HG02588 (cell line): ENCODE measurements around the gene ZNF844.
"Not testable (repeated sequence)": the region's sequence is repeated elsewhere in the genome, so short reads cannot be mapped to it uniquely, and the experiment has no call there.

ENCODE experiments used
- ATAC-seq: cut with Tn5 transposase; IDR thresholded peaks from one replicate; pipeline ENCODE4 v1.9.1; 2021; ENCODE audit warnings: mild to moderate bottlenecking, moderate library complexity; ENCODE audit not compliant: unreplicated experiment

The ZNF844 gene

DNA sequence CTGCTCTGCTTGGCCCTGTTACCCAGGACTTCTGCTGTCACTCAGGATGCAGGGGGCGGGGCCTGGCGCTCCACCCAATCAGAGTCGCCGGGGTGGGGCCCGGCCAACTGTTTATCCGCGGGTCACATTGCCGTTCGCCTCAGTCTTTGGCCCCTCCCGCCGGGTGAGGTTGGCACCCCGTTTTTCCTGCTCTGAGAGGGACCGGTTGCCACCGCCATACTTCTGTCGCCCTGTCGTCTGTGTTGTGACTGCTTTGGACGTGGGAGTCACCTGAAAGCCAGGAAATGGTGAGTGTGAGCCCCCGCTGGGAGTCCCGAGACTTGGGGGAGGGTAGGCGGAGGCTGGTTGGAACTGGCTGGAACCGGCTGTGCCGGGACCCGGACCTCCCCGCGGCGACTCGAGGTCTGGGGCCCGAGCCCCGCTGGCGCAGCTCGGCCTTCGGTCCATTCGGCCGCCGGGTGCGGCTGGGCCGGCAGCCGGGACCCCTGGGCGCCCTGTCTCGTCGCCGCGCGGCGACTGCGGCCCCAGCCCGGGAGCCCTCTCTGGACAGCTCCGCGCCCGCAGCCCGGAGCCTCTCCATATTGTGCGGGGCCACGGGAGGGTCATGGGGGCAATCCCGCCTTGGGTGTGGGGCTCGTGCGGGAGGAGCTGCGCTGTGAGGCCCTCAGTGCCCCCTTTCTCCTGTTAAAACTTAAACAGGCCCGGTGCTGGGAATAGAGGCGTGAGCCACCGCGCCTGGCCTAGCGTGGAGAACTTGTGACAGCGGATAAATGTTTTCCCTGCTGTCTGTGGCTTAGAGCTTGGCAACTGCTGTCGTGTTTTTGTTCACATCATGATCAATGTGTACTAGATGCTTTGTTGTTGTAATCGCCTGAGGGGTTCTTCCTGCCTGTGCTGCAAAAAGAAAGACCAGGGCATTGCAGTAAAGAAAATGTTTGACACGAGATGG, at the start of gene ZNF844:
TSS of gene ZNF844 (plus strand) at position 142 of the 949 bp plus-strand sequence. CDS start at position 285, 143 bp downstream.
- ATAC-seq = peak; percentile 78

DNA sequence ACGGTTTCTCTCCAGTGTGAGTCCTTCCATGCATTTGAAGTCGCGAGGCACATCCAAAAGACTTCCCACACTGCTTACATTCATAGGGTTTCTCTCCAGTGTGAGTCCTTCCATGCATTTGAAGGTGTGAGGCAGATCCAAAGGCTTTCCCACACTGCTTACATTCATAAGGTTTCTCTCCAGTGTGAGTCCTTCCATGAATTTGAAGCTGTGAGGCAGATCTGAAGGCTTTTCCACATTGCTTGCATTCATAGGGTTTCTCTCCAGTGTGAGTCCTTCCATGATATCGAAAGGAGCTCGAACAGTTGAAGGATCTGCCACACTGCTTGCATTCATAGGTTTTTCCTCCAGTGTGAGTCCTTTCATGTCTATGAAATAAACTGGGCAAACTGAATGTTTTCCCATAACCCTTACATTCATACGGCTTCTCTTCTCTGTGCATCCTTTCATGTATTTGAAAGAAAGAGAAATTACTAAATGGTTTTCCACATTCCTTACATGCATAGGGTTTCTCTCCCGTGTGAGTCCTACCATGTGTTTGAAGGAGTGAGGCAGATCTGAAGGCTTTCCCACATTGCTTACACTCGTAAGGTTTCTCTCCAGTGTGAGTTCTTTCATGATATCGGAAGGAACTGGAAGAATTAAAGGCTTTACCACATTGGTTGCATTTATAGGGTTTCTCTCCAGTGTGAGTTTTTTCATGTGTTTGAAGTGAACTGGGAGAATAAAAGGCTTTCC, 49.3 kb upstream of the ZNF844 start:
- ATAC-seq = no peak

DNA sequence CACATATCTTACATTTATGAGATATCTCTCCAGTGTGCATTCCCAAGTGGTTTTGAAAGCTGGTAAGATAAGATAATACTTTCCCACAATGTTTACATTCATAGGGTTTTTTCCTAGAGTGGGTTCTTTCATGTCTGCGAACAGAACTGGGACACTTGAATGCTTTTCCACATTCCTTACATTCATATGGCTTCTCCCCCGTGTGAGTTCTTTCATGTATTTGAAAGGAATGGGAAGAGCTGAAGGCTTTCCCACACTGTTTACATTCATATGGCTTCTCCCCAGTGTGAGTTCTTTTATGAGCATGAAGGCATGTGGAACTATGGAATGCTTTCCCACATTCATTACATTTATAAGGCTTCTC, 48.8 kb upstream of the ZNF844 start:
- no peak for ATAC-seq

DNA sequence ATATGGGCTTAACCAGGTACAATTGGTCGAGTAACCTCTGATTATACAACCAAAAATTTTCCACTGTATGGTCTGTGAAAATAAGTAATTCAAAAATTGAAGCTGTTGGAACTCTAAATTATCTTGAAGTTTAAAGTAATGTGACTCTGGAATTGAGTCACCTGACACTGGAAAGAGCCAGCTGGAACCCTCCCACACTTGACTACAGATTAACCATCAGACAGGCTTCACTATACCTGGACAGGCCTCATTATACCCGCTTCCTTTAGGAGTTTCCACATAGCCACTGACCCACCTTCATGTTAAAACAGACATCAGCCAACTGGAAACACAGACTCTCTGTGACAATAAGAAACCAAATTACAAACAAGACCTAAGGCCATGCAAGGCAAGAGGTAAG, 30.3 kb upstream of the ZNF844 start:
- ATAC-seq = no peak

DNA sequence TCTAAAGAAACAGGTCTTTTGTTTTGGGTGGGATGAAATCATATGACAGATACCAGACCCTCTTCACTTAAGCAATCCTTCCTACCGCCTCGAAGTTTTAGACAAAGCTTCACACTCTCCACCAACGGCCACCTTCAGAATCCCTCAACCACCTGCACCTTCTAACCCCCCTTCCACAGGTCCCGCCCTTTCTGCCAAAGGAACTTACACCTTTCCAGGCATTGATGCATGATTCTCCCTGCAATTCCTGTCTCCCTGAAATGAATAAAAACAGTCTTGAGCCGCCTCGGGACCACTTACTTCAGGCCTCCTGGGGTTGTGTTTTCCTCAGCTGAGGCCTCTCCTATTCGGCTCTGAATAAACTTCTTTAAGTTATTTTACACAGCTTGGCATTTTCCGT, 29.9 kb upstream of the ZNF844 start:
- no peak for ATAC-seq

DNA sequence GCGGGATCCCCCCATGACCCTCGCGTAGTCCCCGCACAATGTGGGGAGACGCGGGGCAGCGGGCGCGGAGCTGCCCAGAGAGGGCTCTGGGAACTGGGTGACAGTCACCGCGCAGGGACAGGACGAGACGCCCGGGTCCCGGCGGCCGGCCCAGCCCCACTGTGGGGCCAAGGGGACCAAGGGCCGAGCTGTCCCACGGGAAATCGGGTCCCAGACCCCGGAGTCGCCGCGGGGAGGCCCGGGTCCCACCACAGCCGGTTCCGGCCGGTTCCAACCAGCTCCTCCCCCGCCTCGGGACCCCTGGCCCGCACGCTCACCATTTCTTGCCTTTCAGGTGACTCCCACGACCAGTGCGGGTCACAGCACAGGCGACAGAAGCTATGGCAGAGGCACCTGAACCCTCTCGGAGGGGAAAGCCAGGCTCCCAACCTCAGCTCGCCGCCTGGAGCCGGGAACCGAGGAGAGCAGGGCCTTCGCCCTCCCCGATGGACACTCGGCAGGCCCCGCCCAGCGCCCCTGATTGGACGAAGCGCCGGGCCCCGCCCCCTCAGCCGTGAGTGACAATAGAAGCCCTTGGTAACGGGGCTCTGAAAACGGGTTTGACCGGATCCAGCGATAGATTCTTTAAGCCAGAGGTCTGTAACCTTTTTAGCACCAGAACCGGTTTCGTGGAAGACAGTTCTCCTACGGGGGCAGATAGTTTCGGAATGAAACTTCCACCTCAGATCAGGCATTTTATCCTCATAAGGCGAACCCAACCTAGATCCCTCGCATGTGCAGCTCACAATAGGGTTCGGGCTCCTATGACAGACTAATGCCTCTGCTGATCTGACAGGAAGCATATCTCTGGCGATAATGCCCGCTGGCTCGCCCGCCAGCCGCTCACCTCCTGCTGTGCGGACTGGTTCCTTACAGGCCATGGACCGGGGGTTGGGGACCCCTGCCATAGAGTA, 29.0 kb upstream of the ZNF844 start, which contains the start of gene ZNF433:
TSS of gene ZNF433 (minus strand) at position 460 of the 953 bp plus-strand sequence. CDS start at position 320, 140 bp downstream.
- peak; percentile 86 for ATAC-seq

DNA sequence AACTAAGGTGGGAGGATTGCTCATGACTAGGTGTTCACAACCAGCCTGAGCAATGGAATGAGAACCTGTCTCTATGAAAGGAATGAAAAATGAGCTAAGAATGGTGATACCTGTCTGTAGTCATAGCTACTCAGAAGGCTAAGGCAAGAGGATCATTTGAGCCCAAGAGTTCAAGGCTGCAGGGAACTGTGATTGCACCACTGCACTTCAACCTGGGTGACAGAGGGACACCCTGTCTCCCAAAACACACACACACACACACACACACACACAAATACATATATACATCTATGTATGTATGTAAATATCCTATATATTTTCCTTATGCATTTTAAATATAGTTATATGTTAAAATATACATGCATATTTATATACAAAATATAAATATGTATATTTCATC, 21.6 kb upstream of the ZNF844 start:
- no peak for ATAC-seq

DNA sequence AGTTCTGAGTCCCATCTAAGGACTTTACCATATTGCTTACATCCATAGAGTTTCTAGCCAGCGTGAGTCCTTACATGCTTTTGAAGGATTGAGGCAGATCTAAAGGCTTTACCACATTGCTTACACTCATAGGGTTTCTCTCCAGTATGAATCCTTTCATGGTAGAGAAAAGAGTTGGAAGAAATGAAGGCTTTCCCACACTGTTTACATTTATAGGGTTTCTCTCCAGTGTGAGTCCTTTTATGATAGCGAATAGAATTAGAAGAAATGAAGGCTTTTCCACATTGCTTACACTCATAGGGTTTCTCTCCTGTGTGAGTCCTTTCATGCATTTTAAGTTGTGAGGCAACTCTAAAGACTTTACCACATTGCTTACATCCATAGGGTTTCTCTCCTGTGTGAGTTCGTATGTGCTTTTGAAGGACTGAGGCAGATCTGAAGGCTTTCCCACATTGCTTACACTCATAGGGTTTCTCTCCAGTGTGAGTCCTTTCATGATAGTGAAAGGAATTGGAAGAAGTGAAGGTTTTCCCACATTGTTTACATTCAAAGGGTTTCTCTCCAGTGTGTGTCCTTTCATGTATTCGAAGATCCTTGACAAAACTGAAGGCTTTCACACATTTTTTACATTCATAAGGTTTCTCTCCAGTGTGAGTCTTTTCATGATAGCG, 20.6 kb upstream of the ZNF844 start:
- no peak for ATAC-seq

DNA sequence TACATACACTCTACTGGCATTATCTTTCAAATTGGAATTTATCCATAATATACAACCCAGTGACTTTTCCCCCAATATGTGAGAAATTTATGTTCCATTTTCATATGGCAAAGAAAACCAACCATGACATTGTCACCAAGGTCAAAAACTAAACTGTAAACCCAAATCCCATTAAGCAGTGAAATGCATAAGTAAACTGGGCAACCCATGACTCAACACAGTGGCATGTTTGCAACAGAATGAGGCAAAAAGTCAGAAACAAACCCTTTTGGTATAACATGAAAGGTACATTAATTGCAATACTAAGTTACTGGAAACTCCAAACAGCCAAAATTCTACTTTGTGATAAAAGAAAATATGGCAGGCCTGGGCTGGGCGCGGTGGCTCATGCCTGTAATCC, 16.7 kb upstream of the ZNF844 start:
- no peak for ATAC-seq

DNA sequence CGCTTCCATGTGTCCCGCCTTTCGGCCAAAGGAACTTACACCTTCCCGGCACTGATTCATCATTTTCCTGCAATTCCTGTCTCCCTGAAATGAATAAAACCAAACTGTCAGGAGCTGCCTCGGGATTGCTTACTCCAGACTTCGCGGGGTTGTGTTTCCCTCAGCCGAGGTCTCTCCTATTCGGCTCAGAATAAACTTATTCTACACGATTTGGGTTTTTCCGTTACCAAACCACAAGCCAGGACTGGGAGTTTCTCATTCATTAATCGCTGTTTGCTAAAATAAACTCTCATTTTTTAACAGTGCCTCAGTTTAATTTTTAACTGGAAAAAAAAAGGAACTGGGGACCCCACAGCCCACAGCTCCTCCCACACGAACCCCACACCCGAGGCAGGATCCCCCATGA, 12.4 kb upstream of the ZNF844 start:
- ATAC-seq = no peak

DNA sequence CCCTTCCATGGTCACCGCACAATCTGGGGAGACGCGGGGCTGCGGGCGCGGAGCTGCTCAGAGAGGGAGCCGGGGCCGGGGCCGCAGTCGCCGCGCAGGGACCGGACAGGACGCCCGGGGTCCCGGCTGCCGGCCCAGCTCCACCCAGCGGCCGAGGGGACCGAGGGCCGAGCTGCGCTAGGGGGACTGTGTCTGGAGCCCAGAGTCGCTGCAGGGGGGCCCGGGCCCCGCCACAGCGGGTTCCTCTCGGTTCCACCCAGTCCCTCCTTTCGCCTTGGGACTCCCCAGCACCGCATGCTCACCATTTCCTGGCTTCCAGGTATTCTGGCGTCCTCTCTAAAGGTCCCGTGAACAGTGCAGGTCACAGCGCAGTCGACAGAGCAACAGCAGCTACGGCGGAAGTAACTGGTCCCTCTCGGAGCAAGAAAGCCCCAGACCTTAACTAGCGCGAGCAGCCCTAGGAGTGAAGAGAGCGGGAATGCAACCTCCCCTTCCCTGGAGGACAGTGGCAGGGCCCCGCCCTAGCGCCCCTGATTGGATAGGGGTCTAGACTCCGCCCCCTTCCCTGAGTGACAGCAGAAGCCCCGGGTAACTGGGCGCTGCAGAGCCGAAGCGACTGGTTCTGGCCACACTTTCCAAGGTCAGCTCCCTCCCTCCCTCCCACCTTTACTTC, 11.9 kb upstream of the ZNF844 start, which contains the start of gene ZNF878:
TSS of gene ZNF878 (minus strand) at position 465 of the 673 bp plus-strand sequence. CDS start at position 305, 160 bp downstream.
- ATAC-seq = peak; percentile 81

DNA sequence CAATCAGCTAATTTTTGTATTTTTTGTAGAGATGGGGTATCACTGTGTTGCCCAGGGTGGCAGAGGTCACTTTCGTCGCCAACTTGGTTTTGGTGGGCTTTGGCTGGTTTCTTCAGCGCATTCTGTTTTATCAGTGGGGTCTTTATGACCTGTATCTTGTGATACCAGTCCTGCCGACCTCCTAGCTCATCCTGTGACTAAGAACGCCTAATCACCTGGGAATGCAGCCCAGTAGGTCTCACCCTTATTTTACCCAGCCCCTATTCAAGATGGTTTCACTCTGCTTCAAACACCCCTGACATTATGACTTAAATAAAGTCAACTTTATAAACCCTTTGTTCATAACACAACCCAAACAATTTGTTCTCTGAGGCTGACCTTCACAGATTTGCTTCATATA, 8.7 kb upstream of the ZNF844 start:
- no peak for ATAC-seq

DNA sequence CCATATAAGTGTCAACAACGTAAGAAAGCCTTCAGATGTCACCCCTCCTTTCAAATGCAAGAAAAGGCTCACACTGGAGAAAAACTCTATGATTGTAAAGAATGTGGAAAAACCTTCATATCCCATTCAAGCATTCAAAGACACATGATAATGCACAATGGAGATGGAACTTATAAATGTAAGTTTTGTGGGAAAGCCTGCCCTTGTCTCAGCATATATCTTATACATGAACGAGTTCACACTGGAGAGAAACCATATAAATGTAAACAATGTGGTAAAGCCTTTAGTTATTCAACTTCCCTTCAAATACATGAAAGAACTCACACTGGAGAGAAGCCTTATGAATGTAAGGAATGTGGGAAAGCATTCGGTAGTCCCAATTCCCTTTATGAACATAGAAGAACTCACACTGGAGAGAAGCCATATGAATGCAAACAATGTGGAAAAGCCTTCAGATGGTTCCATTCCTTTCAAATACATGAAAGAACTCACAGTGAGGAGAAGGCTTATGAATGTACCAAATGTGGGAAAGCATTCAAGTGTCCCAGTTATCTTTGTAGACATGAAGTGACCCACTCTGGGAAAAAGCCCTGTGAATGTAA, 11.1 kb downstream of the ZNF844 start:
- no peak for ATAC-seq

DNA sequence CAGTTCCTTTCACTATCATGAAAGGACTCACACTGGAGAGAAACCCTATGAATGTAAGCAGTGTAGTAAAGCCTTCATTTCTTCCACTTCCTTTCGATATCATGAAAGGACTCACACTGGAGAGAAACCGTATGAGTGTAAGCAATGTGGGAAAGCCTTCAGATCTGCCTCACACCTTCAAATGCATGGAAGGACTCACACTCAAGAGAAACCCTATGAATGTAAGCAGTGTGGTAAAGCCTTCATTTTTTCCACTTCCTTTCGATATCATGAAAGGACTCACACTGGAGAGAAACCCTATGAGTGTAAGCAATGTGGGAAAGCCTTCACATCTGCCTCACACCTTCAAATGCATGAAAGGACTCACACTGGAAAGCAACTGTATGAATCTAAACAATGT, 11.8 kb downstream of the ZNF844 start:
- ATAC-seq = not testable (repeated sequence)

DNA sequence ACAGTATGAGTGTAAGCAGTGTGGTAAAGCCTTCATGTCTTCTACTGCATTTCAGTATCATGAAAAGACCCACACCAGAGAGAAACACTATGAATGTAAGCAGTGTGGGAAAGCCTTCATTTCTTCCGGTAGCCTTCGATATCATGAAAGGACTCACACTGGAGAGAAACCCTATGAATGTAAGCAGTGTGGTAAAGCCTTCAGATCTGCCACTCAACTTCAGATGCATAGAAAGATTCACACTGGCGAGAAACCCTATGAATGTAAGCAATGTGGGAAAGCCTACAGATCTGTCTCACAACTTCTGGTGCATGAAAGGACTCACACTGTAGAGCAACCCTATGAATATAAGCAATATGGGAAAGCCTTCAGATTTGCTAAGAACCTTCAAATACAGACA, 12.8 kb downstream of the ZNF844 start:
- ATAC-seq = no peak

DNA sequence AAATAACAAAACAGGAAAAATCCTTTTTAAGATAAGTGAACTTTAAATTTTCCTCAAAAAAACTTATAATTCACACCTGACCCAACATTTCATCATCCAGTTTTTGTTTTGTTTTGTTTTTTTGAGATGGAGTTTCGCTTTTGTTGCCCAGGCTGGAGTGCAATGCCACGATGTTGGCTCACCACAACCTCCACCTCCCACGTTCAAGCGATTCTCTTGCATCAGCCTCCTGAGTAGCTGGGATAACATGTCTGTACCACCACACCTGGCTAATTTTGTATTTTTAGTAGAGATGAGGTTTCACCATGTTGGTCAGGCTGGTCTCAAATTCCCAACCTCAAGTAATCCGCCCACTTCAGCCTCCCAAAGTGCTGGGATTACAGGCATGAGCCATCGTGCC, 18.8 kb downstream of the ZNF844 start:
- not testable (repeated sequence) for ATAC-seq

DNA sequence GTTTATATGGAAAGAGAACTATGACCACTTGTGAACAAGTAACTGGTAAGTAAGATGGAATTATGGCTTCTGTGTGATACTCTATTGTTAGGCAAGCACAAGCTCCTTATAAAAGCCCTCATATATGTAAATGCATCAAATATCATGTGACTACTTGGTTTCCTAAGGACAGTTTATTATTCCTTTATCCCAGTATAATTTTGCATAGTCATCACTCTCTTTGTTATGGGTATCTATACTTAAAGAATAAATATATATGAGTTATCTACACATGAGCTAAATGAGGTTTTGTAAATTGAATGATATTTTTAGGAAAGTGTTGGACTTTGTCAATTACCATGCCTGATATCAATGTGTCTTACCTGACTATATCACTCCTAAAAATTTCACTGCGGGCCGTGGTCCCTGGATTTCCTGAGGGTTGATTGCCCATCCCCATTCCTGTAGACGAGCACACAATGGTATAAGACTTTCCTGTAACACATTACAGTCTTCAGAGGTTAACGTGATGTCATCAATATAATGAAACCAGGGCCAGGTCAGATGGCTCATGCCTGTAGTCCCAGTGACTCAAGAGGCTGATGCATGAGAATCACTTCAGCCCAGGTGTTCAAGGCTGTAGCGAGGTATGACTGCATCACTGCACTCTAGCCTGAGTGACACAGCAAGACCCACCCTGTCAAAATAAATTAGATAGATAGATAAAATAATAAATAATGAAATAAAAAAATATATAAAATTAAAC, 20.7 kb downstream of the ZNF844 start:
- no peak for ATAC-seq

DNA sequence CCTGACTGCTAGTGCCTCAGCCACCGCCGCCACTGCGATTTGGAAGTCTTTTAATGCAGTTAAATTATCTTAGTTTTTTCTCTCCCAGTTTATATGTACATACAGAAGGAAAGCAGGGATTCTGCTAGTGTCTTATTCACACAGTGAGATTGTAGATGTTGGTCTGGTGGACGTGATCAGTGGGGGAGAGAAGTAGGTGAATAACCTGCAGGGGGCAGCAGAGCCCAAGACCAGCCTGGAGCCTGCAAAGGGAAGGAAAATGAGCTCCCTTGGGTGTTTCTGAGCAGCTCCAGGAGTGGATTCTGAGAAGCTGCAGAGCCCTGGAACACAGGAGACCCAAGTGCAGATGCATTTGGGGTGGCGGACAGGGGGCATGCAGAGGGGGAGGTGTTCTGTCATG, 26.3 kb downstream of the ZNF844 start:
- no peak for ATAC-seq
